Testis (tissue), 2 donors: ENCODE measurements around the gene EIF4G3.

Experiments used
- CTCF ChIP-seq, 3 experiments: fragments of 450-650 bp in 2 of 3; fragments of 200-600 bp in 1 of 3; sonication (generic) in 1 of 3; IDR thresholded peaks; one replicate each; pipeline ENCODE4 v1.5.1; 2016 to 2019; ENCODE audit warnings: antibody characterized with exemption in 3 of 3, mild to moderate bottlenecking in 2 of 3, moderate library complexity in 1 of 3
- POLR2A ChIP-seq: fragments of 450-650 bp; IDR thresholded peaks from one replicate; pipeline ENCODE4 v1.6.1; 2017; ENCODE audit warnings: antibody characterized with exemption, mild to moderate bottlenecking, moderate library complexity

- TF ChIP-seq CTCF (IDR thresholded peaks at IDR 0.05) (no peak), POLR2A (no peak)
These were observed 80.7 kb downstream of the EIF4G3 start for GRCh38 chr1:21095976-21096375.
